Liver (tissue), 2 donors: ENCODE measurements around the gene MECR.

Source experiments
- CTCF ChIP-seq: fragments of 150-350 bp; IDR thresholded peaks from 2 replicates; pipeline ENCODE4 v1.5.1; 2017; ENCODE audit warnings: improper control_type of control experiment, low read depth, low read length; ENCODE audit not compliant: missing input control
- MAX ChIP-seq: IDR thresholded peaks from 2 replicates; pipeline ENCODE4 v1.6.1; 2016; ENCODE audit warnings: antibody characterized with exemption
- REST ChIP-seq: IDR thresholded peaks from 2 replicates; pipeline ENCODE4 v1.6.1; 2016; ENCODE audit warnings: antibody characterized with exemption, mild to moderate bottlenecking
- donor health status: healthy.

GRCh38 chr1:29162476-29163138 is 68.1 kb downstream of the MECR start:
- no peak for TF ChIP-seq CTCF
- no peak for TF ChIP-seq MAX
- TF ChIP-seq REST, result no peak
